Right renal cortex interstitium (tissue), 3 donors: ENCODE results near the gene GFPT1. TPM values are rescaled to one million over a fixed set of nuclear protein-coding genes. Genes with fewer than 3 reads are reported as not detected.

ENCODE experiments used
- DNase-seq, 3 donors: peaks; one replicate each; pipeline ENCODE4 v3.0.0-alpha.2; 2013; ENCODE audit warnings: low read depth in 3 of 3, low spot score in 2 of 3
- polyA plus RNA-seq, 3 donors: library from polyadenylated mRNA; unstranded; fragments of 120-200 nt; gene quantifications; one replicate each; pipeline ENCODE4 v1.2.1, GENCODE V29; 2013; ENCODE audit not compliant: insufficient read length in 3 of 3

GFPT1 gene
- polyA plus RNA-seq, 3 donors, result 37.0 to 41.5 (median 39.0) TPM

GRCh38 chr2:69296421-69296820 is 90.6 kb downstream of the GFPT1 start:
- DNase-seq, result no peak

GRCh38 chr2:69292256-69292655 is 94.8 kb downstream of the GFPT1 start:
- no peak for DNase-seq

- DNase-seq, result no peak
These were observed 95.3 kb downstream of the GFPT1 start for GRCh38 chr2:69291721-69292120.

- no peak for DNase-seq
These were observed 95.9 kb downstream of the GFPT1 start for GRCh38 chr2:69291004-69291650.

- DNase-seq, result no peak
These were observed 98.6 kb downstream of the GFPT1 start for GRCh38 chr2:69288429-69288828.

- no peak for DNase-seq
These were observed 99.5 kb downstream of the GFPT1 start for GRCh38 chr2:69287544-69287943.

- DNase-seq, result no peak
These were observed 101.6 kb downstream of the GFPT1 start for GRCh38 chr2:69285379-69285894.

GRCh38 chr2:69280796-69281412 is 106.1 kb downstream of the GFPT1 start:
- no peak for DNase-seq

GRCh38 chr2:69279931-69280681 is 106.9 kb downstream of the GFPT1 start:
- DNase-seq, result no peak

- no peak for DNase-seq
These were observed 107.8 kb downstream of the GFPT1 start for GRCh38 chr2:69279211-69279610.

- DNase-seq, result no peak
These were observed 108.7 kb downstream of the GFPT1 start for GRCh38 chr2:69278366-69278765.

GRCh38 chr2:69275490-69275889 is 111.5 kb downstream of the GFPT1 start:
- DNase-seq, result no peak

- no peak for DNase-seq
These were observed 114.1 kb downstream of the GFPT1 start for GRCh38 chr2:69272803-69273471.

- no peak for DNase-seq
These were observed 115.2 kb downstream of the GFPT1 start for GRCh38 chr2:69271831-69272257.

Other genes with a start within 250 kb of the GFPT1 start
- gene NFU1, start 50.2 kb upstream of the GFPT1 start, polyA plus RNA-seq, result 10 to 100 TPM; 66.7 to 69.8 (median 69.8) TPM